HG03575 (cell line): ENCODE data around the gene C11orf52.

Source experiments
- ATAC-seq: cut with Tn5 transposase; IDR thresholded peaks from one replicate; pipeline ENCODE4 v1.9.1; 2021; ENCODE audit not compliant: unreplicated experiment, insufficient number of reproducible peaks, low FRiP score; ENCODE audit errors: extremely low read depth

Gene C11orf52

GRCh38 chr11:111934306-111934705 lies 15.6 kb downstream of the C11orf52 start:
- no peak for ATAC-seq

- ATAC-seq: no peak
Observed at GRCh38 chr11:111935317-111936039, 16.8 kb downstream of the C11orf52 start.

- ATAC-seq: no peak
Observed at GRCh38 chr11:111936040-111936540, 17.4 kb downstream of the C11orf52 start.

GRCh38 chr11:111937461-111937769 lies 18.7 kb downstream of the C11orf52 start:
- ATAC-seq: no peak

GRCh38 chr11:111937844-111938243 lies 19.1 kb downstream of the C11orf52 start:
- ATAC-seq: no peak

GRCh38 chr11:111938687-111939160 lies 20.0 kb downstream of the C11orf52 start:
- ATAC-seq: peak; percentile 77

GRCh38 chr11:111939836-111940604 lies 21.3 kb downstream of the C11orf52 start:
- no peak for ATAC-seq

GRCh38 chr11:111941963-111942362 lies 23.2 kb downstream of the C11orf52 start:
- ATAC-seq: no peak

- ATAC-seq: no peak
Observed at GRCh38 chr11:111942829-111943228, 24.1 kb downstream of the C11orf52 start.

GRCh38 chr11:111944139-111944538 lies 25.4 kb downstream of the C11orf52 start:
- no peak for ATAC-seq

- no peak for ATAC-seq
Observed at GRCh38 chr11:111944651-111945051, 25.9 kb downstream of the C11orf52 start.

- ATAC-seq: no peak
Observed at GRCh38 chr11:111945198-111945597, 26.5 kb downstream of the C11orf52 start.

- no peak for ATAC-seq
Observed at GRCh38 chr11:111946499-111946898, 27.8 kb downstream of the C11orf52 start.

- no peak for ATAC-seq
Observed at GRCh38 chr11:111947143-111947542, 28.4 kb downstream of the C11orf52 start.

- no peak for ATAC-seq
Observed at GRCh38 chr11:111949519-111950426, 31.1 kb downstream of the C11orf52 start.

- no peak for ATAC-seq
Observed at GRCh38 chr11:111951565-111951964, 32.9 kb downstream of the C11orf52 start.

GRCh38 chr11:111954154-111954553 lies 35.4 kb downstream of the C11orf52 start:
- no peak for ATAC-seq

- no peak for ATAC-seq
Observed at GRCh38 chr11:111957663-111958444, 39.1 kb downstream of the C11orf52 start.

- no peak for ATAC-seq
Observed at GRCh38 chr11:111960916-111961315, 42.2 kb downstream of the C11orf52 start.
